Lower lobe of right lung (tissue), 2 donors: ENCODE data around the gene CMKLR1. TPM values are rescaled to one million over a fixed set of nuclear protein-coding genes. Genes with fewer than 3 reads are reported as not detected.

ENCODE experiments used
- ATAC-seq, 2 donors: fragments of 200-7000 bp; cut with Tn5 transposase; one replicate each; pipeline ENCODE4 v1.9.1; 2020 to 2022; ENCODE audit warnings: mild to moderate bottlenecking in 2 of 2, moderate library complexity in 2 of 2
- DNase-seq: peaks from one replicate; pipeline ENCODE4 v3.0.0-alpha.2; 2020
- H3K27ac ChIP-seq: fragments of 200-600 bp; one replicate; pipeline ENCODE4 v1.8.0; 2022
- H3K27me3 ChIP-seq: fragments of 200-600 bp; one replicate; pipeline ENCODE4 v1.8.0; 2022; ENCODE audit warnings: low read depth
- H3K36me3 ChIP-seq: fragments of 200-600 bp; one replicate; pipeline ENCODE4 v1.8.0; 2022; ENCODE audit warnings: mild to moderate bottlenecking
- H3K4me1 ChIP-seq: fragments of 200-600 bp; one replicate; pipeline ENCODE4 v1.8.0; 2022
- H3K4me3 ChIP-seq: fragments of 200-600 bp; one replicate; pipeline ENCODE4 v1.8.0; 2022; ENCODE audit warnings: mild to moderate bottlenecking
- H3K9me3 ChIP-seq: fragments of 200-600 bp; one replicate; pipeline ENCODE4 v1.8.0; 2022
- CTCF ChIP-seq: fragments of 200-600 bp; IDR thresholded peaks from one replicate; pipeline ENCODE4 v1.8.0; 2022; ENCODE audit warnings: antibody characterized with exemption, mild to moderate bottlenecking
- intact Hi-C: fragments of 100-400 bp; cut with DNase I; formaldehyde crosslinking; loops from one replicate; pipeline ENCODE4 v1.11.0; 2022
- total RNA-seq: library from RNA; stranded (reverse); fragmentation: NEBNext Ultra II Directional; extraction: Animal tissue kit (Norgen Biotek cat#: 25700); gene quantifications from one replicate; pipeline ENCODE4 v1.2.1, GENCODE V29; 2021
- donor health status: DM: no; HTN: yes; CAD: no; lungs with severe emphysema.

CMKLR1 gene
- total RNA-seq, 1 donor from 2014 or later: 25.6 TPM

- H3K27me3 ChIP-seq: no peaks in the 10 kb centered on the region
- H3K4me1 ChIP-seq: peaks cover 9% of the 10 kb centered on the region
- no peak overlapping the region for H3K27ac ChIP-seq
- ATAC-seq (no peak), DNase-seq (no peak)
- H3K36me3 ChIP-seq: no peaks in the 10 kb centered on the region
- H3K9me3 ChIP-seq: no peaks in the 10 kb centered on the region
- H3K4me3 ChIP-seq: no peak overlapping the region
- intact Hi-C loops: no loop called here
- TF ChIP-seq CTCF: no peak
These were observed 66.9 kb downstream of the CMKLR1 start for GRCh38 chr12:108271951-108272872.

GRCh38 chr12:108270849-108271143, 68.3 kb downstream of the CMKLR1 start:
- Histone ChIP-seq H3K27ac (no peak overlapping the region), H3K9me3 (no peaks in the 10 kb centered on the region), H3K27me3 (no peaks in the 10 kb centered on the region), H3K4me1 (peaks cover 9% of the 10 kb centered on the region), H3K36me3 (no peaks in the 10 kb centered on the region), H3K4me3 (no peak overlapping the region)
- ATAC-seq (no peak), DNase-seq (no peak)
- no peak for TF ChIP-seq CTCF
- intact Hi-C loops: no loop called here

GRCh38 chr12:108270035-108270848, 68.9 kb downstream of the CMKLR1 start:
- no peaks in the 10 kb centered on the region for H3K36me3 ChIP-seq
- TF ChIP-seq CTCF: no peak
- H3K4me1 ChIP-seq: peaks cover 9% of the 10 kb centered on the region
- no peak for ATAC-seq
- H3K9me3 ChIP-seq: no peaks in the 10 kb centered on the region
- no peak overlapping the region for H3K4me3 ChIP-seq
- H3K27ac ChIP-seq: no peak overlapping the region
- no peaks in the 10 kb centered on the region for H3K27me3 ChIP-seq
- intact Hi-C loops: no loop called here
- no peak for DNase-seq

GRCh38 chr12:108269224-108269623, 69.9 kb downstream of the CMKLR1 start:
- ATAC-seq: no peak
- H3K27ac ChIP-seq: no peak overlapping the region
- no peak for TF ChIP-seq CTCF

GRCh38 chr12:108268397-108268796, 70.7 kb downstream of the CMKLR1 start:
- Histone ChIP-seq H3K9me3 (no peaks in the 10 kb centered on the region), H3K4me3 (no peak overlapping the region), H3K27ac (no peak overlapping the region), H3K27me3 (no peaks in the 10 kb centered on the region), H3K4me1 (peaks cover 9% of the 10 kb centered on the region), H3K36me3 (no peaks in the 10 kb centered on the region)
- intact Hi-C loops: no loop called here
- no peak for TF ChIP-seq CTCF
- no peak for DNase-seq
- ATAC-seq: no peak

More at GRCh38 chr12:108269224-108269623, 69.9 kb downstream of the CMKLR1 start:
- no peak for DNase-seq
- Histone ChIP-seq H3K4me3 (no peak overlapping the region), H3K9me3 (no peaks in the 10 kb centered on the region), H3K36me3 (no peaks in the 10 kb centered on the region), H3K4me1 (peaks cover 9% of the 10 kb centered on the region), H3K27me3 (no peaks in the 10 kb centered on the region)
- intact Hi-C loops: no loop called here
